HG02981 (cell line): ENCODE measurements around the gene C6orf163.

Experiments
- ATAC-seq: cut with Tn5 transposase; IDR thresholded peaks from one replicate; pipeline ENCODE4 v1.9.1; 2021; ENCODE audit warnings: mild to moderate bottlenecking, moderate library complexity; ENCODE audit not compliant: unreplicated experiment

The C6orf163 gene

GRCh38 chr6:87407901-87408720 lies 63.5 kb downstream of the C6orf163 start, which contains the start of gene CFAP206:
Gene CFAP206 (plus strand): TSS chr6:87407972. CDS start chr6:87409840, 1,868 bp downstream.
- peak; percentile 86 for ATAC-seq

- no peak for ATAC-seq
Observed at GRCh38 chr6:87408721-87409155, 64.1 kb downstream of the C6orf163 start.
